Measurements from ENCODE around the gene GNG8.

Gene GNG8

GRCh38 chr19:46659151-46660007, 23.4 kb upstream of the GNG8 start:
- H3K9me3 ChIP-seq (ENCODE audit: control insufficient read depth, insufficient read depth, low read depth, low read length) = no peaks in the 10 kb centered on the region
- no peak overlapping the region for H3K27ac ChIP-seq (ENCODE audit: extremely low read depth, low read depth, low read length)
- no peak overlapping the region for H3K4me3 ChIP-seq (ENCODE audit: low read depth, low read length)
- H3K36me3 ChIP-seq (ENCODE audit: control insufficient read depth in 2 of 2, insufficient read depth in 1 of 2, low read length in 2 of 2) = no peaks in the 10 kb centered on the region; a peak in 1 of 3 replicates
- CTCF ChIA-PET = interaction anchor here (0.6 to 7.6 kb wide), 5 partner anchors 28 to 312 kb away, joined by 3 to 327 read pairs (median 4); partner anchors contain the start of gene PPP5C
- H3K4me1 ChIP-seq (ENCODE audit: control insufficient read depth, insufficient read depth, low read length) = peaks cover 21% of the 10 kb centered on the region
- POLR2A ChIA-PET = interaction anchor here (1.5 kb wide), 1 partner anchor 27 kb away, joined by 7 read pairs; no protein-coding TSS in a partner anchor
- TF ChIP-seq REPIN1 (tag by site-specific recombination; IDR thresholded peaks at IDR 0.05; ENCODE audit: low read depth) = no peak
- TF ChIP-seq MZF1 (tag by site-specific recombination; IDR thresholded peaks at IDR 0.05; ENCODE audit: borderline replicate concordance) = peak; percentile 94
- TF ChIP-seq ZNF707 (tag by site-specific recombination; IDR thresholded peaks at IDR 0.05) = no peak
- peak; percentile 79 for TF ChIP-seq ZNF600 (tag by site-specific recombination; IDR thresholded peaks at IDR 0.05)
- TF ChIP-seq ZNF488 (tag by site-specific recombination; IDR thresholded peaks at IDR 0.05) = no peak
- no peak for TF ChIP-seq KLF8 (tag by site-specific recombination; IDR thresholded peaks at IDR 0.05)
- no peak for TF ChIP-seq ZBTB44 (tag by site-specific recombination; IDR thresholded peaks at IDR 0.05)
- TF ChIP-seq ZNF223 (tag by site-specific recombination; IDR thresholded peaks at IDR 0.05) = no peak
- TF ChIP-seq ZNF248 (tag by site-specific recombination; IDR thresholded peaks at IDR 0.05) = no peak
- no peak for TF ChIP-seq ZFP3 (tag by site-specific recombination; IDR thresholded peaks at IDR 0.05; ENCODE audit: low read depth)
- TF ChIP-seq MEIS1 (CRISPR knock-in tag; IDR thresholded peaks at IDR 0.05; ENCODE audit: borderline replicate concordance) = no peak
- peak; percentile 78 for TF ChIP-seq ZNF366 (tag by site-specific recombination; conservative IDR thresholded peaks at IDR 0.05)
- TF ChIP-seq ZNF623 (tag by site-specific recombination; IDR thresholded peaks at IDR 0.05) = no peak
- TF ChIP-seq ZNF311 (tag by site-specific recombination; IDR thresholded peaks at IDR 0.05; ENCODE audit: borderline replicate concordance) = no peak
- no peak for TF ChIP-seq ZNF239 (tag by site-specific recombination; IDR thresholded peaks at IDR 0.05)
- TF ChIP-seq ZFHX2 (tag by site-specific recombination; conservative IDR thresholded peaks at IDR 0.05) = 0 out of 2 replicates have a peak, but pooled peaks have one; percentile 12
- TF ChIP-seq ZBTB8A (tag by site-specific recombination; IDR thresholded peaks at IDR 0.05) = no peak
- no peak for TF ChIP-seq ZNF26 (tag by site-specific recombination; IDR thresholded peaks at IDR 0.05)
- TF ChIP-seq ZNF629 (tag by site-specific recombination; IDR thresholded peaks at IDR 0.05) = no peak
- peak; percentile 85 for TF ChIP-seq PRDM1 (tag by site-specific recombination; IDR thresholded peaks at IDR 0.05)
- TF ChIP-seq SP7 (tag by site-specific recombination; IDR thresholded peaks at IDR 0.05) = no peak
- TF ChIP-seq ZNF416 (tag by site-specific recombination; IDR thresholded peaks at IDR 0.05) = no peak
- peak; percentile 85 for TF ChIP-seq ZNF398 (tag by site-specific recombination; IDR thresholded peaks at IDR 0.05)
- TF ChIP-seq RBAK (tag by site-specific recombination; IDR thresholded peaks at IDR 0.05) = no peak
- TF ChIP-seq ZNF660 (tag by site-specific recombination; IDR thresholded peaks at IDR 0.05) = no peak
- TF ChIP-seq ZNF626 (tag by site-specific recombination; IDR thresholded peaks at IDR 0.05) = no peak
- TF ChIP-seq ZNF184 (tag by site-specific recombination; IDR thresholded peaks at IDR 0.05) = no peak
- TF ChIP-seq ZBTB17 (tag by site-specific recombination; IDR thresholded peaks at IDR 0.05) = peak; percentile 96
- TF ChIP-seq ZNF292 (tag by site-specific recombination; IDR thresholded peaks at IDR 0.05; ENCODE audit: borderline replicate concordance, low read depth) = no peak
- TF ChIP-seq TCF7L2 (IDR thresholded peaks at IDR 0.05; ENCODE audit: borderline replicate concordance, low read depth, low read length) = no peak
- TF ChIP-seq ZNF501 (tag by site-specific recombination; IDR thresholded peaks at IDR 0.05) = no peak
- TF ChIP-seq ZNF677 (tag by site-specific recombination; IDR thresholded peaks at IDR 0.05) = no peak
- TF ChIP-seq ZNF555 (tag by site-specific recombination; conservative IDR thresholded peaks at IDR 0.05) = no peak

Data from HEK293 (cell line).